ENCODE measurements around the gene TRAF3.

DNA sequence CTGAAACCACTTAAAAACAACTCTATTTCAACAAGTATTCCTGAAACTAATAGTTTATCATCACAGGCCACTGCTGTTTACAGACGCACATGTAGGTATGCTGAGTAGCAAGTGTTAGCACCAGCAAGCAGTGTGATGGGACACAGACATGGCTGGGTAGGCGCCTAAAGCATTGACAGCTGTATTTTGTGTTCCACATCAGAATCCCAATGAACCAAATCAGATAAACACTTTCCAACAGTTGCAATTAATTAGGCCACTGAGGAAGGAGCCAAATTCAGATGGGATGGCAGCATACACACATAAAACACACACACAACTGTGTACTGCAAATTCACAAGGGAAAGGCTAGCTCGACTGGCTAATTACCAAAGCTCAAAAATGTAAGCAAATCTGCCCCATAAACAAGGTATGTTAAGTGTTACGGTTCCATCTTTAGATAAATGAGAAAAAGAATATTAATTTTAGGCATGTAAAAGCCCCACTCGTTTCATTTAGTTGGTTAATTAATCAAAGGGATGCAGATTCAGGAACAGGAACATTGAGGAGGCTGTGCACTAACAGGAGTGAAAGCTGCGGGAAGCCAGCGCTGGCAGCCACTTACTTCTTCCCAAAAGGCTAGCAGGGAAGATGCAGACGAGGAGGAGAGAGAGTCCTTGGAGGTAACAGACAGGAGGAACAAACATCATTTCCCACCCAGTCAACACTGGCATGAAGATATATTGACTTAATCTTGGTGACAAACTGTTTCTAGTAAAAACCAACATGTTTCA lies 178.6 kb downstream of the TRAF3 start:
- no peak for TF ChIP-seq CTCF (IDR thresholded peaks at IDR 0.05; ENCODE audit: low read depth, low read length, missing input control)
- no peak for TF ChIP-seq GABPA (IDR thresholded peaks at IDR 0.05 in 1 of 2, conservative IDR thresholded peaks at IDR 0.05 in 1 of 2)
- no peak for TF ChIP-seq EGR1 (IDR thresholded peaks at IDR 0.05; ENCODE audit: low read depth in 2 of 2)
- no peak for TF ChIP-seq SP1 (IDR thresholded peaks at IDR 0.05)
- no peak for TF ChIP-seq YY1 (IDR thresholded peaks at IDR 0.05)
- no peak for TF ChIP-seq RAD21 (IDR thresholded peaks at IDR 0.05)
- no peak for TF ChIP-seq REST (IDR thresholded peaks at IDR 0.05)
- TF ChIP-seq RXRA (IDR thresholded peaks at IDR 0.05): no peak

Data from liver (tissue), 3 donors.